Subcutaneous adipose tissue (tissue), 4 donors: ENCODE results near the gene CLTCL1. TPM values are rescaled to one million over a fixed set of nuclear protein-coding genes. Genes with fewer than 3 reads are reported as not detected.

Experiments used
- CTCF ChIP-seq: fragments of 450-650 bp; IDR thresholded peaks from one replicate; pipeline ENCODE4 v1.5.1; 2016; ENCODE audit warnings: low read depth, mild to moderate bottlenecking, control low read depth, antibody characterized with exemption, moderate library complexity
- total RNA-seq, 4 donors: library from RNA; depleted of rRNA; stranded (reverse); fragments of >200 nt; gene quantifications; one replicate each; pipeline ENCODE4 v1.1.0, GENCODE V29; 2016

CLTCL1 gene
- total RNA-seq, 4 donors from 2014 or later, result 7.3 to 23.2 (median 16.5) TPM

DNA sequence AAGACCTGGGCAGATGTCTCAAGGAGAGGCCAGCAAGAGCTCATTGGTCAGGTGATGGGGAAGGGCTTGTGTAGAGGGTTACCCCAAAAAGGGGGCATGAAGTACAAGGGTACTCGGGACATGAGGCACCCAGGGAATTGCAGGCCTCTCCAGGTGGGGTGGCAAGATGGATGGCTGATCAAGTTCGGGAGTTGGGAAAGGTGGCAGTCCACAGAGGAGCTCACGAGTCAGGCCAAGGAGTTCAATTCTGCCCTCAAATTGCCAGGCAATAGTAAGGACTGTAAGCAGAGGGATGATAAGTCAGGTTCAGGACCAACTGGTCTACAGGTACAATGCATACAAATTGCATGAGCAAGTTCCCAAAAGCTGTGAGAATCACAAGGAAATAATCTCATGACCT lies 70.7 kb downstream of the CLTCL1 start:
- TF ChIP-seq CTCF, result no peak

DNA sequence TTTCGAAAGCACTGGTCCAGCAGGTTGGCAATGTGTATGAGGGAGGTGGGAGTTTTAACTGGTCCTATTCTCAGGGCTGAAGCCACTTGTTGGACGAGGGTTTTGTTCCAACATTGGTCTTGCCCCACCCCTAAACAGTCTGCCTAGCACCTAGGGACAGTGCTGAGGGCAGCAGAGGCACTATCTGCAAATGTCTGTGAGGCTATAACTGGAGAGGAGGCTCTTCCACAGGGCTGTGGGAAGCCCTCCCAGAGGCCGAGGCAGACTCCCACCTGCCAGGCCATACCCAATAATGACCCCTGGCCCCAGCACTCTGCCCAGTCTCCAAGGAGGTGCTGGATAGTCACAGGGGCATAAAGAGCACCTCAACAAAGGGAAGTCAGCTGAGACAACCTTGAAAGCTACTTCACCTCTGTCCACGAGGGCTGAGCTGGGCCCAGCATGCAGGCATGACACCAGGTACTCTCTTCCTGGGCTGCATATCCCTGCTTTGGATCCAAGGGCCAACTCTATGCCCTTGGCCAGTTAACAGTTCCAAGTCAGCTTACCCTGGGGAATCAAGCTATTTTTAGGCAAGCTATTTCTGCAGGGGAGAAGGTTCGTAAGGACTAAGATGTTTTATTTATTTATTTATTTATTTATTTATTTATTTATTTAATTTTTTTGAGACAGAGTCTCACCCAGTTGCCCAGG lies 72.8 kb downstream of the CLTCL1 start:
- TF ChIP-seq CTCF, result no peak

- TF ChIP-seq CTCF, result no peak
Observed at GRCh38 chr22:19216579-19216978, 74.9 kb downstream of the CLTCL1 start.

GRCh38 chr22:19215360-19215759 lies 76.2 kb downstream of the CLTCL1 start:
- no peak for TF ChIP-seq CTCF

DNA sequence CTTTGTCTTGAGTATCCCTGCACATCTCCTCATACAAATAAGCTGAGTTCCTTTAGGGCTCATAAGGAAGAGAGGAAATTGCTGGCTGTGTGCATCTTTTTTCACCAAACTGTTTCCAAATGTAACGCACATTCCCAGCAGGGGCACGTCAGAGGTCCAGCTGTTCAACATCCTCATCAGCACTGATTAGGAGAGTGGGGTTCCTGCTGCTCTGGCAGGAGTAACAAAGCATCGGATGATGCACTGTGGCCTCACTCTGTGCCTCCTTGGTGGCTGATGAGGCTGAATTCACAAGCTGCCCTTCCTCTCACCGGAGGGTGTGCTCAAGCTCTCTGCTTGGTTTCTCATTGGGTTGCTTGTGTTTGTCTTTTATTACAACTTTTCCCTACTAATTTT lies 77.4 kb downstream of the CLTCL1 start:
- no peak for TF ChIP-seq CTCF

GRCh38 chr22:19213442-19214077 lies 78.0 kb downstream of the CLTCL1 start:
- no peak for TF ChIP-seq CTCF

GRCh38 chr22:19213001-19213400 lies 78.5 kb downstream of the CLTCL1 start:
- no peak for TF ChIP-seq CTCF
